Inflammatory macrophage treated with lipopolysaccharide for 4 hours (primary cell): ENCODE results near the gene CORO2B.

Experiments
- DNase-seq: peaks from one replicate; pipeline ENCODE4 v3.0.0-alpha.2; 2020

Gene CORO2B

GRCh38 chr15:68554721-68555678 lies 23.8 kb upstream of the CORO2B start:
- DNase-seq: no peak

- DNase-seq: no peak
Observed at GRCh38 chr15:68555679-68556037, 23.1 kb upstream of the CORO2B start.

- DNase-seq: no peak
Observed at GRCh38 chr15:68556139-68556990, 22.4 kb upstream of the CORO2B start.

- no peak for DNase-seq
Observed at GRCh38 chr15:68557469-68558317, 21.1 kb upstream of the CORO2B start.

GRCh38 chr15:68558318-68559305 lies 20.2 kb upstream of the CORO2B start:
- DNase-seq: no peak

- peak; percentile 60 for DNase-seq
Observed at GRCh38 chr15:68559345-68560310, 19.2 kb upstream of the CORO2B start.

- DNase-seq: no peak
Observed at GRCh38 chr15:68560501-68561113, 18.2 kb upstream of the CORO2B start.

- no peak for DNase-seq
Observed at GRCh38 chr15:68561171-68561900, 17.5 kb upstream of the CORO2B start.

- DNase-seq: no peak
Observed at GRCh38 chr15:68561901-68562300, 16.9 kb upstream of the CORO2B start.

- no peak for DNase-seq
Observed at GRCh38 chr15:68564173-68564572, 14.6 kb upstream of the CORO2B start.

GRCh38 chr15:68565234-68565633 lies 13.6 kb upstream of the CORO2B start:
- DNase-seq: no peak

GRCh38 chr15:68565726-68566125 lies 13.1 kb upstream of the CORO2B start:
- DNase-seq: no peak

GRCh38 chr15:68566377-68566954 lies 12.3 kb upstream of the CORO2B start:
- DNase-seq: no peak

GRCh38 chr15:68567345-68567744 lies 11.4 kb upstream of the CORO2B start:
- no peak for DNase-seq

GRCh38 chr15:68570974-68571373 lies 7.8 kb upstream of the CORO2B start:
- no peak for DNase-seq

GRCh38 chr15:68571582-68571981 lies 7.2 kb upstream of the CORO2B start:
- no peak for DNase-seq

GRCh38 chr15:68572309-68572708 lies 6.5 kb upstream of the CORO2B start:
- no peak for DNase-seq

GRCh38 chr15:68572921-68573320 lies 5.9 kb upstream of the CORO2B start:
- no peak for DNase-seq

GRCh38 chr15:68574046-68574445 lies 4.7 kb upstream of the CORO2B start:
- no peak for DNase-seq
